Ishikawa (cell line): ENCODE data around the gene TSPAN9.

Source experiments
- NFIC ChIP-seq: IDR thresholded peaks from 2 replicates; pipeline ENCODE4 v1.6.1; 2012
- TAF1 ChIP-seq: IDR thresholded peaks from 2 replicates; pipeline ENCODE4 v1.6.1; 2012; ENCODE audit warnings: low read depth, mild to moderate bottlenecking
- TCF12 ChIP-seq: IDR thresholded peaks from 2 replicates; pipeline ENCODE4 v1.6.1; 2012; ENCODE audit warnings: low read depth

DNA sequence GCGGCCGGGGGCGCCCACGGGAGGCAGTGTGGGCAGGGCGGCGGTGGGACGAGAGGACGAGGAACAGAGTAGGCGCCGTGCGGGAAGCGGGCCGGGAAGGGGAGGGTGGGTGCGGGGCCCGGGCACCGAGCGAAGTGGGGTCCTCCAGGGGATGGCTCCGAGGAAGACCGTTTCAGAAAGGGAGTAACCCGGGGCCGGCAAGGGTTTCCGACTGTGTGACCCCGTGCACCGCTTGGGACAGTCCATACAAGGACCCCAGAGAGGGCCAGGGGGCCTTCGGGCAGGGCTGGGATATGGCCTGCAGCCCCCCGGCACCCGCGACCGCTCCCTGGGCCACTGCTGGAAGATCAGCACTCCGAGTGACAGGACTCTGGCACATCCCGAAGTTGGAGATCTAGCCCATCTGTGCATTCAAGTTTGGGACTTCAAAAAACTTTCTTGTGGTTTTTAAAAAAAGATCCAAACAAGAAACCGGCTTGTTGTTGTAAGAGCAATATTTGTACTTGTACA lies 448 bp downstream of the TSPAN9 start:
- TF ChIP-seq TCF12 (no peak), NFIC (no peak), TAF1 (no peak)
